GM20431 (cell line): Measurements from ENCODE around the gene COL24A1.
"Not testable (repeated sequence)": the region's sequence is repeated elsewhere in the genome, so short reads cannot be mapped to it uniquely, and the experiment has no call there.

Source experiments
- in situ Hi-C: fragments of 300-500 bp; cut with MseI, MboI; formaldehyde crosslinking; loops from one replicate; pipeline ENCODE4 v1.15.0; 2020; ENCODE audit warnings: low sequenced_read_pairs; ENCODE audit not compliant: unreplicated experiment

The COL24A1 gene

DNA sequence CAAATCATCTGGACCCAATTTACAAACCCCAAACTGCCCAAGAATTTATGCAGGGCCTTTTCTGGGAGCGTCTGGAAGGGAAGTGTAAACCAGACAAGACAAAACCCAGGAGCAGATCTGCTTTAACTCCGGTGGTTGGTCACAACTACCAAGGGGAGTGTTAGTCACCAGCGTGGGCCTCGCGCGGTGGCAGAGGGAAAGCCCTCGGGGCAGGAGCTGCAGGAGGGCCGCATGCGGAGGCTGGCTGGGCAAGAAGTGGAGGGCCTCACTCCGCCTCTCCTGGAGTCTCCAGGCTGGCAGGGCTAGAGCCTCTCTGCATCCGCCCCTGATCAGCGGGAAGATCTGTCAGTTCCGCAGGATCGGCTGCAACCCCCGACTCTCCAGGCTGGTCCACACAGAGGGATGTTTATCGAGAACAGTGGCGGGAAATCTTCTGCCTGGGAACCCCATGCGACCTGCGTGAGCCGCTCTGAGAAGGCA is 2.0 kb downstream of the COL24A1 start:
- in situ Hi-C loops: no loop called here

DNA sequence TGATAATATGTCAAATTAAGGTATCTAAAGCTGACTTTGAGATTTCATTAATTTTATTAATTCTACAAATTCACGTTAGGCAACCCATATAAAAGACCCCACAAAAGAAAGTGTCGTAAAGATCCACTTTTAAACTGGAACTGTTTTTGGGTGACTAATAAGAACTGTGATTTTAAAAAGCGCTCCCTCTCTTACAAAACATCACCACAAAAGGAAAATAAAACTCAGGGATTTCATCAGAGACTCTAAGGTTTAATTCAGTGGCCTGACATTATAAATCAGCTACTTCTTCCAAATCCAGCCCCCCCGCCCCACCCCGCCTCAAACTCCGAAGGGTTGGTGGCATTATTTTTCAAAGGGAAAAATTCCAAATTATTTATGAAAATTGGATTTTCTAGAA is 2.7 kb downstream of the COL24A1 start:
- in situ Hi-C loops: no loop called here

DNA sequence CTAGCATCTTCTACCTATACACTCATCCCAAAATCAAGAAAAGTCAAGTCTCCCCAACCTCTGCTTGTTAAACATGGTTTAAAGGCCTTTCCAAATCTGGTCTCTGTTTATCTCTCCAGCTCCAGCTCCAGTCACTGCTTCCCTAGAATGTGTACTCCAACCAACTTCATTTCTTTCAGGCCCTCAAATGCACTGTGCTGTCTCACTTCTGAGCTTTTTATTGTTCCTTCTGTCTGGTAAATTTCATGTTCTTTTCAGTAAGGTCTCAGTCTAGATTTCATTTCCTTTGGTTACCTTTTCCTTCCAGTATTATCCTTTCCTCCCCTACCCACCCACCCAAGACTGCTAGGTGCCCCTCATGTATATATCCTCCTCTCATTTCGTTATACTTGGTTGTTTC is 3.7 kb downstream of the COL24A1 start:
- in situ Hi-C loops: no loop called here

DNA sequence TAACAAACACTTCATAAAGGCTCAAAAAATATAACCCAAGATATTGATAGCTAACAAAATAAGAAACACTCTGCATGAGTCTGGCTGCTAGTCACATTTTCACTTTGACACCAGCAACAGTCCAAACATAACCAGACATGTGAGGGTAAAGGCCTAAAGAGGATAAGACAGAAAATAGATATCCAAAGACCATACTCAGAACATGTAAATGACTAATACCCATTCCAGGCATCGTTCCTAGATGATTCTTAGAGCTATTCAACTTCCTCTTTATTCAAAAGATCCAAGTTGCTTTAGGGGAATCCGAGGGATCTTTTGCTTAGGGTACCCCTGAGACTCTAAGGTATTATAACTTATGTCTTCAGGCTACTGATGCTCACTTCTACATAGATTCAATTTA is 5.1 kb downstream of the COL24A1 start:
- in situ Hi-C loops: no loop called here

DNA sequence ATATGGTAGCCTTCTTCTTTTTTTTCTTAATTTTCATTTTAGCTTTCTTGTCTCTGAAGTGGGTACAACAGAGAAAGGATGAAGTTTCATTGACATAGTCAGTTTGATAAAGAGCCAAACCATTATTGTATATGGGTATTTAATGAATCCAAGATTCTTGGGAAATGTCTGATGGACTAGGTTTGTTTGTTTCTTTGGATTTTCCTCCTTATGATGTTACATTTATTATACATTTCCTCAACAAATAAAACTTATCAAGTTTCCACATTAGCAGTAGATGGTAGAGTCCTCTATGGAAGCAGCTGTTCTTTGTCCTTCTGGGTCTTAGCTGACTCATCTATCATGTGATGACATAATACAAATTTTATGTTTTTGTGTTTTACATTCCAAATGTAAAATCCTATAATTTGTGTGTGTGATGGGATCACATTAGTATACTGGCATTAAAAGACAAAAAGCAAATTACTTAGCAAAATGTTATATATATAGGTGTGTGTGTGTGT is 6.0 kb downstream of the COL24A1 start:
- in situ Hi-C loops: no loop called here

DNA sequence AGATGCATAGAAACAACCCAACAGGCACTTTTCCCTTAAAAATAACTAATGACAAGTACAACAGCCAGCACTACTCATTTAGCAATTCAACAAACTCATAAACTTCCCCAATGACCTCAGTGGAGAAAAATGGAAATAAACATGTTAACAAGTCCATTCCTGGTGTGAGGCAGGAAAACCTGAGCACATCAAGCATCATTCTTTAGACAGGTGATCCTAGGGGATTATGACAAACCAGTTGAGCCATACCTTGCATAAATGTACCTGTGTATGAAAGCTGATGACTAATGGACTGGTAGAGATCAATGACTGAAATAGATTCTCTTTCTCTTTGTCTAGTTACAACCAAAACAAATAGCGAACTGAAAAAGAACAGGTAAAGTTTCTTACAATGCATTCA is 7.0 kb downstream of the COL24A1 start:
- in situ Hi-C loops: no loop called here

DNA sequence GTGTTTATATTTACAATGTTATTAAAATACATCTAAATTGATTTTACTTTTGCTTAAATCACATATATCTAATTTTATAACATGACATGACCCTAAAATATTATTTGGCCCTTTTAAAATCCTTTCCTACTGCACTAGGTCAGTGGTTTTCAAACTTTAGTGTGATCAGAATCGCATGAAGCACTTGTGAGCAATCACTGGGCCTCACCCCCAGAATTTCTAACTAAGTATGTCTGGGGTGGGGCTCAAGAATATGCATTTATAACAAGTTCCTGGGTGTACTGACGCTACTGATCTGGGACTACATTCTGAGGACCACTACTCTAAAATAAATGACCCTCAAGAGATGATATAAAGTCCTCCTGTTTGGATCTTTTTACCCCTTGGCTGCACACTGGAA is 8.8 kb downstream of the COL24A1 start:
- in situ Hi-C loops: no loop called here

DNA sequence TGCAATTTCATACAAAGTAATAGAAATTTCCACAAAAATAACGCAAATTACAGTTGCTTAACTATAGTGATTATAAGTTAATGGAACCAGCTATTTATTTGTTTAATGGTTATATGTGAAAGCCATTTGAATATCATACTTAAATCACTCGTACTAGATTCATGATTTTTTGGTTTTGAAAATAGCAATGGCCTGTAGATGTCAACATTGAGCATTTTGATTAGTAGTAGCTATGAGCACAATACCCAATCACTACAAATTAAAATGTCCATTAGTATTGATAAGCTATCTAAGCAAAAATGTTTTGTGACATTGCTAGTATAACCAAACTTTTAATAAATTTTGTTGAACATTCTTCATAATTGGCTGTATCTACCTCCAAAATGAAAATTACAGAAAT is 10.0 kb downstream of the COL24A1 start:
- in situ Hi-C loops: no loop called here

DNA sequence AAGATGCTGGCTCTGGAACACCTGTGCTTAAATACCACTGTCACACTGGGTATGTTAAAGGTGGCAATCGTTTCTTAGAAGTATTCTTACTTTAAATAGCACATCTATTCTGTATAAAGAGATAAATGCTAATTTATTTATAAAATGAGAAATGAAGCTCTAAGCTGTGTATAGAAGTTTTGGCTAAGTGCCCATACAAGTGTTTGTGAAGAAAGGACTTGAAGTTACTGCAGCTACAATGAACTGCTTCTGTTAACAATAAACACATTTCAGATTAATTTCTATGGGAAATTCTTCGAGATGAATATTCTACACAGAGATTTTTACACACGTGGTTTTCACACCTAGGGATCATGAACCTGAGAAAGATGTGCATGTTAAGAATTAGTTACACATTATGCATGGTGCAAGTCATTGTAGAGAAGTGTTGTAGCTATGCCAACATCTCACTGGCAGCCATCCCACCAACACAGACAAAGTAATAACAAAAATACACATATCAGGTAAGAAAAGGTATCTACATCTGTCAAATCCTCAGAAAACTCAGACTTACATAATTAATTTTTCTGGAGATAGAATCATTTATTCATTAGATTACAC is 16.2 kb downstream of the COL24A1 start:
- in situ Hi-C loops: no loop called here

DNA sequence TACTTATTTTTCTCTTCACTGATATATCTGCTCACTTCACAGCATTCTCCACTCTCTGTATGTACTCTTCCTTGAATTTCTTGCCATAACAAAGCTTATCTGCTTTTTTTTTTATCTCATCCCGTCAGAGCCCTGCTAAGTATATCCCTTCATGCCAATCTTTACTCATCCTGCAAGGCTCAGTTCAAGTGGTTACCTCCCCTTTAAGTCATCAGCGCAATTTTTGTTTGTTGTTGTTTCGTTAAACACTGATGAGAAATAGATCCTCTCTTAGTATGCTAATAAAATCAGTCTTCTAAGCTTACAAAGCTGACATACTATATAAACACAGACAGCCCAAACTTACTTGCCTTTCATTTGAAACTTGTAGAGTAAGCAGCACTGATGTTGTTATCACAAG is 17.8 kb downstream of the COL24A1 start:
- in situ Hi-C loops: no loop called here

DNA sequence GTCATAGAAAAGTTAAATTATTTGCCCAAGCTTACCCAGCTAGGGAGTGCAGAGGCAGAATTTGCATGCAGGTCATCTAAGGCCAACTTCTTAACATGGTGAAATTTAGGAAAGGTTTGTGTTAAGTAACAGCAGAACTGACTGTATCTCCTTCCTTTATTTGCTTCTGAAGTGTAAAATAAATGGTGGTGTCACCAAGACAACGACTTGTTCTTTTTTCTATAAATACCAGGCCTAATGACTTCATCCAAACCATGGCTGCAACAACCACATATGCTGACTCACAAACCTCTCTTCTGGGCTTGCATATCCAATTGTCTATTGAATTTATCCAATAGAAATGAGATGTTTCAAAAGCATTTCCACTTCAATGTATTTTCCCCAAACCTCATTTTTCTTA is 19.1 kb downstream of the COL24A1 start:
- in situ Hi-C loops: no loop called here

DNA sequence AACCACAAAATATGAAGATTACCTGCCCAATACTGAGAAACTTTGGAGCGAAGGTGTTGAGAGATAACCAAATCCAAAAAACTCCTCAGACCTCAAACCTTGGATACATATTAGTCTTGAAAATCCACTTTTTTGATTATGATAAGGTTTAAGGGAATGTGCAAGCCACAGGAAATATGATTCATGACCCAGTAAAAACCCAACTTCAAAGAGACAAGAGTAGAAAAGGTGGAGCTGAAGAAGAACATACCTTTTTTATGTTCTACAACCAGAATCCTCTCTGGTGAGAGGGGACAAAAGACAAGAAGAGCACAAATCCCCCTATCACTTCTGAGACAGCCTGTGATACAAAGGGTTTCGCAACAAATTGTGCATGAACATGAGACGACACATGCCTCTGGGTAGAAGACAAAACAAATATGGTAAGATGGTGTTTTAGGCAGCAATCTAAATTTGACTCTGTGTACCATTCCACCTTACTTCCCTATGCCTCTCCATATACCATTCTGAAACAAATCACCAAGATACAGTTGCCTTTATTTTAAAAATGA is 37.3 kb downstream of the COL24A1 start:
- in situ Hi-C loops: no loop called here

DNA sequence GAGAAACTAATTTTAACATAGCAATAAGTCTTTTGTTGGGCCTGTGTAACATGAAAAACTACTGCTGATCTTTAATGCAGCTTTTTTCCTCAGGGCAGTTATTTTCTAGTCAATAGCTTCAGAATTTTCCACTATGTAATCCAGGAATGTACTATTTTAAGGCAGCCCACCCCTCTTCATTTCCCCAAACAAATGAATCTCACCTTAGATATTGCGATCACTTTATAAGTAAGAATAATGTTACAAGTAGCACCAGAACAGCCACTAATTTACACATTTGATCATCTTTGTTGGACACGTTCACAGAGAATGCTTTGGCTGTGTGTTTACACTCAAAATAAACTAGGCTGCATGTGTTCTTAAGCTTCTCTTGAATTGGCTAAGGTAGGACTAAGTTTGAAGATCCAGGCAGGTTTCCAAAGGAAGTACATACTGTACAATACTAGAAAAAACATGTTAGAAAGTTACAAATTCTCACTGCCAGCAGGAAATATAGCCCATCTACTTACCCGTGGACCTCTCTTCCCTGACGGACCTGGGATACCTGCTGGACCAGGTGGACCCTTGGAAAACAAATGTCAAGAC is 41.7 kb downstream of the COL24A1 start:
- in situ Hi-C loops: no loop called here

DNA sequence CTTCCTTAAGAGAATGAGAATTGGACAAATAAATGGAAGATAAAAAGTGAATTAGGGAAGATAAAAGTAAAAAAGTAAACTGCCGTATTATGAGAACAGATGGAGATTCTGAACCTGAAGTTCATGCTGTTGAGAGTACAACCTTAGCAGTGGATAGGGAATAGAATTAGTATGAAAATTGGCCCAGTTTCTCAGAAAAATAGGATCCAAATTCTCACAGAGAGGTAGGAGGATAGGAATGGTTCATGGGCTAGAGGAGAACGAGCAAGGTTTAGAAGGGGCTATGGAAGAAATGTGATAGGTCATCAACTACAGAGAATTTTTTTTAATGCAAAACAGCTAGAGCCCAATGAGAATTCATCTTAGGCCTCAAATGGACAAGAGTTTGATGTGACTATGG is 42.3 kb downstream of the COL24A1 start:
- in situ Hi-C loops: no loop called here

DNA sequence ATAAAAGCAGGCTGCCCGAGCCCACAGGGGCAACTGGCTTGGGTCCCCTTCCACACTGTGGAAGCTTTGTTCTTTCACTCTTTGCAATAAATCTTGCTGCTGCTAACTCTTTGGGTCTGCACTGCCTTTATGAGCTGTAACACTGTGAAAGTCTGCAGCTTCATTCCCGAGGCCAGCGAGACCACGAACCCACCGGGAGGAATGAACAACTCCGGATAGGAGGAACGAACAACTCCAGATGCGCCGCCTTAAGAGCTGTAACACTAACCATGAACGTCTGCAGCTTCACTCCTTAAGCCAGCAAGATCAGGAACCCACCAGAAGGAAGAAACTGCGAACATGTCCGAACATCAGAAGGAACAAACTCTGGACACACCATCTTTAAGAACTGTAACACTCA is 45.0 kb downstream of the COL24A1 start:
- in situ Hi-C loops: not testable (repeated sequence)

DNA sequence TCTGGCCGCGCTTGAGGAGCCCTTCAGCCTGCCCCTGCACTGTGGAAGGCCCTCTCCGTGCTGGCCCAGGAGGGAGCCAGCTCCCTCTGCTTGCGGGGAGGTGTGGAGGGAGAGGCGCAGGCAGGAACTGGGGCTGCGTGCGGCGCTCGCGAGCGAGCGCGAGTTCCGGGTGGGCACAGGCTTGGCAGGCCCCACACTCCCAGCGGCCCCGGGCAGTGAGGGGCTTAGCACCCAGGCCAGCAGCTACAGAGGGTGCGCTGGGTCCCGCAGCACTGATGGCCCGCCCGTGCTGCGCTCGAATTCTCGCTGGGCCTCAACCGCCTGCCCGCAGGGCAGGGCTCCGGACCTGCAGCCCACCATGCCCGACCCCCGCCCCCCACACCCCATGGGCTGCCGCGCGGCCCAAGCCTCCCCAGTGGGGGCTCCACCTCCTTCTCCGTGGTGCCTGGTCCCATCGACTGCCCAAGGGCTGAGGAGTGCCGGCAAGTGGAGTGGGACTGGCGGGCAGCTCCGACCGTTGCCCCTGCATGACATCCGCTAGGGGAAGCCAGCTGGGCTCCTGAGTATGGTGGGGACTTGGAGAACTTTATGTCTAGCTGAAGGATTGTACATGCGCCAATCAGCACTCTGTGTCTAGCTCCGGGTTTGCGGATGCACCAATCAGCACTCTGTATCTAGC is 46.0 kb downstream of the COL24A1 start:
- in situ Hi-C loops: no loop called here

DNA sequence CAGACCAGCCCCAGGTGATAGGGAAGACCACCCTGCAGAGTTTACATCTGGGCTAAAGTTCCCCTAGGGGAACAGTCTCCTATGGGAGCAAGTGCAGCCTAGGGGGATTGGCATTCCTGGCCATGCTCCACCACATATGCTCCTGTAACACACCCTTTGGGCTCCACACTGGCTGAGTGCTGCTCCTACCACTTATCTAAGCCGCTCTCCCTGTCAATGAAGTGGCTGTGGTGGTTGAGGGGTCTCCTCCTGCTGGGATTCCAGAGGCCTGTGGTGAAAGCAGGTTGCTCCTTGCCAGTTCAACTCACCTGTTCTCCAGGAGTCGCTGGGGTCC is 51.1 kb downstream of the COL24A1 start:
- in situ Hi-C loops: no loop called here

DNA sequence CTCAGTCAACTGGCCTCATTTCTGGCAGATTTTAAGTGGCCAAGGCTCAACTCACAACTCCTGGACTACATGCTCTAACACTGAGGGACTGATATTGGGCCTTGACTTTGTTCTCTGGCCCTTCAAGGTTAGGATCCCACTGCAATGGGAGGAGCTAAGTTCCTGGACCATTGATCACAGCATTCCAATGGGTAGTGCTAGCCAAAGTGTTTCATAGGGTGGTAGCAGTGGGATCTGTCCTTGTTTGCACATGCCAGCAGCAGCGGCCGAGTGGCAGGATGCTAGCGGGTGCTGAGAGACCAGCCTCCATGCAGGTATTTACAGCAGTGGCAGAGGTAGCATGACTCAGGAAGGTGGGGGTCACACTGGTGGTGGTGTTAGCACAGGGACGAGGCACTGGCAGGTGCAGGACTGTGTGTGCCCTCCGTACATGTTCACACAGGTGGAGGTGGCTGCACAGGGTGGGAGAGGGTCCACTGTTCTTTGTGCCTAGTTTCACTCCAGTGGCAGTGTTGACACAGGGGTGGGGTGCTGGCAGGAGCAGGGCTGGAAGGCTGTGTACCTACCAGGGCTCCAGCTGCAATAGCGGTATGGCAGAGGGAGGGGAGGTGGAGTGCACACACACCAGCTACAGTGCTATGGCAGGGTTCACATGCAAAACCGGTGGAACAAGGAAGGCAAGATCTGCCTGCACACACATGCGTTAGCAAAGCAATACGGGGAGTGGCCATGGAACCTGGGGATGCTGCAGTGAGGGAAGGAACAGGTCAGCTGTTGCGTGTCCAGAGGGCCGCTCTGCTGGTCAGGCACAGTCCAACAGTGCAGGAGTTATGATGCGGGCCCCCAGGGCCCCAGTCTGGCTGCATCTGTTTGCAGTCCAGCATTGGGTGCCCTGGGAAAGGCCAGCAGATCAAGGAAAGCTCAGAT is 51.7 kb downstream of the COL24A1 start:
- in situ Hi-C loops: no loop called here

DNA sequence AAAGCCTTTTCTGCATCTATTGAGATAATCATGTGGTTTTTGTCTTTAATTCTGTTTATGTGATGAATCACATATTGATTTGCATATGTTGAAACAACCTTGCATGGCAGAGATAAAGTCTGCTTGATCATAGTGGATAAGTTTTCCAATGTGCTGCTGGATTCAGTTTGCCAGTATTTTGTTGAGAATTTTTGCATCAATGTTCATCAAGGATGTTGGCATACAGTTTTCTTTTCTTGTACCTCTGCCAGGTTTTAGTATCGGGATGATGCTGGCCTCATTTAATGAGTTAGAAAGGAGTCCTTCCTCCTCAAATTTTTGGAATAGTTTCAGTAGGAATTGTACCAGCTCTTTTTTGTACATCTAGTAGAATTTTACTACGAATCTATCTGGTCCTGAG is 55.0 kb downstream of the COL24A1 start:
- in situ Hi-C loops: no loop called here

DNA sequence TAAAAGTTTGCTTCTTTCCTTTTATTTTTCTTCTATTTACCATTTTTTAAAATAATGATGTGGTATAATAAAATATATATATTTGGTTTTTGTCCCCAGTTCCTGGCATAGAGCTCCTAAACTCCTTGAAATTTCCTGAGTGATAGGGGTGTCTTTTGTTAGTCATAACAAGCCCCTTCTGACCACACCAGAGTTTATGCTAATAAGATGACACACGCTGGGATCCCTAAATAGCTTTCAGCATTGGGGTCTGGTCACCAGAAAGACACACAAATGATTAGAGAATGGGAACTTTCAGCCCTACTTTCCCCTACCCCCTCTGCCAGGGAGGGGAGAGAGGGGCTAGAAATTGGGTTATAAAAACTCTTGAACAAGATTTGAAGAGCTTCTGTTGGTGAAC is 56.2 kb downstream of the COL24A1 start:
- in situ Hi-C loops: no loop called here
